ENCODE results near the gene CCDC187.

- no peak for TF ChIP-seq CTCF (conservative IDR thresholded peaks at IDR 0.05; ENCODE audit: low read depth, low read length)
- TF ChIP-seq EZH2 (IDR thresholded peaks at IDR 0.05; ENCODE audit: borderline replicate concordance, low read depth, low read length, poor library complexity, severe bottlenecking) = no peak
Observed at GRCh38 chr9:136240941-136241340, 63.0 kb downstream of the CCDC187 start.
